OCI-LY3 (cell line): ENCODE results near the gene CHST4.

Experiments
- H2AFZ ChIP-seq: fragments of 200-600, 300-600 bp; shearing (Covaris generic); 2 replicates; pipeline ENCODE4 v1.6.0; 2014; ENCODE audit warnings: antibody characterized with exemption, low read depth, low read length
- H3K27ac ChIP-seq: fragments of 200-600, 300-600 bp; sonication (generic); 2 replicates; pipeline ENCODE4 v1.5.1; 2014; ENCODE audit warnings: mild to moderate bottlenecking, low read length, moderate library complexity, mixed read lengths
- H3K27me3 ChIP-seq: fragments of 200-600, 300-600 bp; sonication (generic); 2 replicates; pipeline ENCODE4 v1.6.1; 2014; ENCODE audit warnings: low read depth, low read length, mixed read lengths
- H3K36me3 ChIP-seq: fragments of 200-600, 300-600 bp; sonication (generic); replicated peaks from 2 replicates; pipeline ENCODE3; 2014; ENCODE audit warnings: low read depth, low read length, mixed read lengths
- H3K4me1 ChIP-seq: fragments of 300-600, 200-600 bp; sonication (generic); 2 replicates; pipeline ENCODE4 v1.6.1; 2014; ENCODE audit warnings: low read length, mixed read lengths
- H3K4me2 ChIP-seq: fragments of 200-600, 300-600 bp; sonication (generic); 2 replicates; pipeline ENCODE4 v1.6.1; 2014; ENCODE audit warnings: low read length, mixed read lengths
- H3K4me3 ChIP-seq: fragments of 300-600, 200-600 bp; sonication (generic); 2 replicates; pipeline ENCODE4 v1.5.1; 2014; ENCODE audit warnings: antibody characterized with exemption, mild to moderate bottlenecking, low read length, moderate library complexity
- H3K79me2 ChIP-seq: fragments of 300-600, 200-600 bp; shearing (Covaris generic); 2 replicates; pipeline ENCODE4 v1.6.1; 2014; ENCODE audit warnings: mild to moderate bottlenecking, low read length, mixed read lengths
- H3K9ac ChIP-seq: fragments of 300-600, 200-600 bp; shearing (Covaris generic); 2 replicates; pipeline ENCODE4 v1.6.0; 2014; ENCODE audit warnings: mild to moderate bottlenecking, low read length, moderate library complexity
- H3K9me3 ChIP-seq: fragments of 200-600, 300-600 bp; shearing (Covaris generic); 2 replicates; pipeline ENCODE4 v1.6.1; 2014; ENCODE audit warnings: low read length, mixed read lengths; ENCODE audit not compliant: insufficient read depth
- H4K20me1 ChIP-seq: fragments of 200-600, 300-600 bp; sonication (generic); 2 replicates; pipeline ENCODE4 v1.6.1; 2016; ENCODE audit warnings: low read length, mixed read lengths; ENCODE audit not compliant: insufficient read depth
- EZH2phosphoT487 ChIP-seq: fragments of 200-600 bp; shearing (Covaris generic); IDR thresholded peaks from 2 replicates; pipeline ENCODE4 v1.6.1; 2018; ENCODE audit warnings: antibody characterized with exemption, mixed run types, low read depth
- TF ChIP-seq, protein P1 (sequence below): fragments of 200-600, 300-600 bp; sonication (generic); IDR thresholded peaks from 2 replicates; pipeline ENCODE4 v1.5.1; 2014; ENCODE audit warnings: antibody characterized with exemption, low read length, low read depth

The CHST4 gene

GRCh38 chr16:71520550-71520949 is 5.7 kb upstream of the CHST4 start:
- Histone ChIP-seq H3K4me2 (no peak overlapping the region), H3K27me3 (peaks cover 55% of the 10 kb centered on the region)
- TF ChIP-seq, protein P1, sequence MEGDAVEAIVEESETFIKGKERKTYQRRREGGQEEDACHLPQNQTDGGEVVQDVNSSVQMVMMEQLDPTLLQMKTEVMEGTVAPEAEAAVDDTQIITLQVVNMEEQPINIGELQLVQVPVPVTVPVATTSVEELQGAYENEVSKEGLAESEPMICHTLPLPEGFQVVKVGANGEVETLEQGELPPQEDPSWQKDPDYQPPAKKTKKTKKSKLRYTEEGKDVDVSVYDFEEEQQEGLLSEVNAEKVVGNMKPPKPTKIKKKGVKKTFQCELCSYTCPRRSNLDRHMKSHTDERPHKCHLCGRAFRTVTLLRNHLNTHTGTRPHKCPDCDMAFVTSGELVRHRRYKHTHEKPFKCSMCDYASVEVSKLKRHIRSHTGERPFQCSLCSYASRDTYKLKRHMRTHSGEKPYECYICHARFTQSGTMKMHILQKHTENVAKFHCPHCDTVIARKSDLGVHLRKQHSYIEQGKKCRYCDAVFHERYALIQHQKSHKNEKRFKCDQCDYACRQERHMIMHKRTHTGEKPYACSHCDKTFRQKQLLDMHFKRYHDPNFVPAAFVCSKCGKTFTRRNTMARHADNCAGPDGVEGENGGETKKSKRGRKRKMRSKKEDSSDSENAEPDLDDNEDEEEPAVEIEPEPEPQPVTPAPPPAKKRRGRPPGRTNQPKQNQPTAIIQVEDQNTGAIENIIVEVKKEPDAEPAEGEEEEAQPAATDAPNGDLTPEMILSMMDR, result no peak
- no peak for TF ChIP-seq EZH2phosphoT487

GRCh38 chr16:71524566-71525553 is 1.4 kb upstream of the CHST4 start:
- Histone ChIP-seq H3K4me2 (no peak overlapping the region), H3K36me3 (no peaks in the 10 kb centered on the region), H4K20me1 (no peaks in the 10 kb centered on the region), H3K27me3 (peaks cover 62% of the 10 kb centered on the region), H3K79me2 (no peaks in the 10 kb centered on the region), H3K9me3 (no peaks in the 10 kb centered on the region), H2AFZ (no peak overlapping the region), H3K9ac (no peak overlapping the region), H3K27ac (no peak overlapping the region), H3K4me1 (peaks cover 11% of the 10 kb centered on the region), H3K4me3 (no peak overlapping the region)
- TF ChIP-seq, protein P1, result no peak
- TF ChIP-seq EZH2phosphoT487, result no peak

More at GRCh38 chr16:71520550-71520949, 5.7 kb upstream of the CHST4 start:
- no peaks in the 10 kb centered on the region for H3K79me2 ChIP-seq
- no peaks in the 10 kb centered on the region for H4K20me1 ChIP-seq
- no peaks in the 10 kb centered on the region for H3K36me3 ChIP-seq
- H3K4me1 ChIP-seq, result no peaks in the 10 kb centered on the region
- no peaks in the 10 kb centered on the region for H3K9me3 ChIP-seq
- no peak overlapping the region for H3K4me3 ChIP-seq
- no peak overlapping the region for H3K27ac ChIP-seq
- H2AFZ ChIP-seq, result no peak overlapping the region
- H3K9ac ChIP-seq, result no peak overlapping the region

DNA sequence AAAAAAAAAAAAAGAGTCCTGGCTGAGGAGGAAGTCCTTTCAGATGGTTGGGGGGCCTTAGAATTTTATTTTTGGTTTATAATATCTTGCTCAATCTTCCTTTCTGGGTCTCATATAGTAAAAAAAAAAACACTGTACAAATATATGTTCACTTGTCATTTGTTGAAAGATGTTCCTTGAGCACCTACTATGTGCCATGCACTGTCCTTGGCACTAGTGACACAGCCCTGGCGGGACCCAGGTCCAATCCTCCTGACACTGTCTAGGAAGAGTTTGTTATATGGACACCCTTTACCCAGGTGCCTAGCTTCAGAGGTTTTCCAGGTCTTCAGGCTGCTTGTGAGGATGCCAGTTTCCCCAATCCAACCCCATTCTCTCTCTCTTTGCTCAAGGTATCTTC is 2.0 kb downstream of the CHST4 start:
- H3K4me1 ChIP-seq, result peaks cover 14% of the 10 kb centered on the region
- H3K27me3 ChIP-seq, result peaks cover 42% of the 10 kb centered on the region
- H3K79me2 ChIP-seq, result no peaks in the 10 kb centered on the region
- H3K9ac ChIP-seq, result no peak overlapping the region
- no peaks in the 10 kb centered on the region for H3K36me3 ChIP-seq
- TF ChIP-seq, protein P1, result no peak
- H3K9me3 ChIP-seq, result no peaks in the 10 kb centered on the region
- H2AFZ ChIP-seq, result no peak overlapping the region
- H3K27ac ChIP-seq, result no peak overlapping the region
- H3K4me2 ChIP-seq, result no peak overlapping the region
- no peak overlapping the region for H3K4me3 ChIP-seq
- no peaks in the 10 kb centered on the region for H4K20me1 ChIP-seq

- Histone ChIP-seq H2AFZ (no peak overlapping the region), H3K79me2 (no peaks in the 10 kb centered on the region), H3K27me3 (peaks cover 36% of the 10 kb centered on the region), H3K9ac (no peak overlapping the region), H3K36me3 (no peaks in the 10 kb centered on the region), H4K20me1 (no peaks in the 10 kb centered on the region), H3K4me3 (no peak overlapping the region), H3K4me1 (peaks cover 14% of the 10 kb centered on the region), H3K27ac (no peak overlapping the region), H3K4me2 (no peak overlapping the region), H3K9me3 (no peaks in the 10 kb centered on the region)
- TF ChIP-seq EZH2phosphoT487, result no peak
- TF ChIP-seq, protein P1, result no peak
Observed at GRCh38 chr16:71528863-71529262, 2.6 kb downstream of the CHST4 start.
